Lower lobe of right lung (tissue), 2 donors: Measurements from ENCODE around the gene TEPSIN. TPM values are rescaled to one million over a fixed set of nuclear protein-coding genes. Genes with fewer than 3 reads are reported as not detected.

Source experiments
- ATAC-seq, 2 donors: fragments of 200-7000 bp; cut with Tn5 transposase; one replicate each; pipeline ENCODE4 v1.9.1; 2020 to 2022; ENCODE audit warnings: mild to moderate bottlenecking in 2 of 2, moderate library complexity in 2 of 2
- DNase-seq: peaks from one replicate; pipeline ENCODE4 v3.0.0-alpha.2; 2020
- H3K27ac ChIP-seq: fragments of 200-600 bp; one replicate; pipeline ENCODE4 v1.8.0; 2022
- H3K27me3 ChIP-seq: fragments of 200-600 bp; one replicate; pipeline ENCODE4 v1.8.0; 2022; ENCODE audit warnings: low read depth
- H3K36me3 ChIP-seq: fragments of 200-600 bp; one replicate; pipeline ENCODE4 v1.8.0; 2022; ENCODE audit warnings: mild to moderate bottlenecking
- H3K4me1 ChIP-seq: fragments of 200-600 bp; one replicate; pipeline ENCODE4 v1.8.0; 2022
- H3K4me3 ChIP-seq: fragments of 200-600 bp; one replicate; pipeline ENCODE4 v1.8.0; 2022; ENCODE audit warnings: mild to moderate bottlenecking
- H3K9me3 ChIP-seq: fragments of 200-600 bp; one replicate; pipeline ENCODE4 v1.8.0; 2022
- CTCF ChIP-seq: fragments of 200-600 bp; IDR thresholded peaks from one replicate; pipeline ENCODE4 v1.8.0; 2022; ENCODE audit warnings: antibody characterized with exemption, mild to moderate bottlenecking
- intact Hi-C: fragments of 100-400 bp; cut with DNase I; formaldehyde crosslinking; loops from one replicate; pipeline ENCODE4 v1.11.0; 2022
- total RNA-seq: library from RNA; stranded (reverse); fragmentation: NEBNext Ultra II Directional; extraction: Animal tissue kit (Norgen Biotek cat#: 25700); gene quantifications from one replicate; pipeline ENCODE4 v1.2.1, GENCODE V29; 2021
- donor health status: DM: no; HTN: yes; CAD: no; lungs with severe emphysema.

TEPSIN gene
- total RNA-seq, 1 donor from 2014 or later, result 43.2 TPM

DNA sequence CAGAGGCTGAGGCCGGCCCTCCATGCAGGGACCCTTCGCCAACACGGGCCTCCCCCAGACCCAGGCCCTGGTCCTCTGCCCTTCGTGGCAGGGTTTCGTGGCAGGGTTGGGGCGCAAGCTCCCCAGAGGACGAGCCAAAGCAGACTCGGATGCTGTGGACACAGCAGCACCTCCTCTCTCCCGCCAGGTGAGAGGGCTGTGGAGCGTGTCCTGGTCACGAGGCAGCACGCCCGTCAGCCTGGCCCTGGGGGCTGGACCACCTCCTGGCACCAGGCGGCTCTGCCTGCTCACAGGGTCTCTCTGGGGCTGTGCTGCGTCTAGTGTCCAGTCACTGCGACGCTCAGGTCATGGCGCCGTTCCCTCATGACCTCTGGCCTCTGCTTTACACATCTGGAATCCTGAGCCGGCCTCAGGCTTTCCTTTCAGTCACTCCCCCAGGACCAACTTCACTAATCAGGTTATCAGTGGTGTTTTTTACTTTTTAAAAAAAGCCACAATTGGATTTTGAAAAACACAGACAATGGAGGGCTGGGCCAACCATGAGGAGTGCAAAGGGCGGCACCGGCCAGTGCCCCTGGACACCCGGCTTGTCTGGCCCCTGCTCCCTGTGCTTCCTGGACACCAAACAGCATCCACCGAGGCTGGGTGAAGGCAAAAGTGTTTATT, 5.6 kb upstream of the TEPSIN start:
- H3K27me3 ChIP-seq, result no peaks in the 10 kb centered on the region
- intact Hi-C loops, result no loop called here
- H3K27ac ChIP-seq, result no peak overlapping the region
- peaks cover 22% of the 10 kb centered on the region for H3K36me3 ChIP-seq
- H3K4me3 ChIP-seq, result no peak overlapping the region
- DNase-seq (peak; percentile 44), ATAC-seq (no peak)
- H3K4me1 ChIP-seq, result peaks cover 12% of the 10 kb centered on the region
- no peak for TF ChIP-seq CTCF
- H3K9me3 ChIP-seq, result no peaks in the 10 kb centered on the region

DNA sequence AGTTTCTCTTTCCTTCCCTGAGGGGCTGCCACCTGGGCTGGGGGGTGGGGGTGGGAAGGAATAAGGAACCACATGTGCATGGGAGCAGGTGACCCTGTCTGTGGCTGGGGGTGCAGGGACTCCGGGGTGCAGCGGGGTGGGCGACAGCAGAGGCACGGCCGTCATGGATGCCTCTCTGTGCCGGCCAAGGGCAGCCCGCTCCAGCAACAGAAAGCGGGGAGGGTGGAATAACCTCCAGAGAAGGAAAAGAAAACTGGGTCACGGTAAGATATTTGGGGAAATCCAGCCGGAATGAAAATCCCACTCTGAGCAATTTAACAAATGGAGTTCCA, 4.4 kb upstream of the TEPSIN start:
- intact Hi-C loops, result no loop called here
- Histone ChIP-seq H3K9me3 (no peaks in the 10 kb centered on the region), H3K4me1 (peaks cover 14% of the 10 kb centered on the region), H3K27ac (no peak overlapping the region), H3K4me3 (no peak overlapping the region), H3K27me3 (no peaks in the 10 kb centered on the region), H3K36me3 (peaks cover 21% of the 10 kb centered on the region)
- ATAC-seq (no peak), DNase-seq (no peak)
- no peak for TF ChIP-seq CTCF

GRCh38 chr17:81242421-81243332, 3.8 kb upstream of the TEPSIN start:
- Histone ChIP-seq H3K9me3 (no peaks in the 10 kb centered on the region), H3K4me3 (no peak overlapping the region), H3K36me3 (peaks cover 21% of the 10 kb centered on the region), H3K27ac (no peak overlapping the region), H3K27me3 (no peaks in the 10 kb centered on the region), H3K4me1 (peaks cover 20% of the 10 kb centered on the region)
- ATAC-seq (no peak), DNase-seq (no peak)
- intact Hi-C loops, result no loop called here
- no peak for TF ChIP-seq CTCF

DNA sequence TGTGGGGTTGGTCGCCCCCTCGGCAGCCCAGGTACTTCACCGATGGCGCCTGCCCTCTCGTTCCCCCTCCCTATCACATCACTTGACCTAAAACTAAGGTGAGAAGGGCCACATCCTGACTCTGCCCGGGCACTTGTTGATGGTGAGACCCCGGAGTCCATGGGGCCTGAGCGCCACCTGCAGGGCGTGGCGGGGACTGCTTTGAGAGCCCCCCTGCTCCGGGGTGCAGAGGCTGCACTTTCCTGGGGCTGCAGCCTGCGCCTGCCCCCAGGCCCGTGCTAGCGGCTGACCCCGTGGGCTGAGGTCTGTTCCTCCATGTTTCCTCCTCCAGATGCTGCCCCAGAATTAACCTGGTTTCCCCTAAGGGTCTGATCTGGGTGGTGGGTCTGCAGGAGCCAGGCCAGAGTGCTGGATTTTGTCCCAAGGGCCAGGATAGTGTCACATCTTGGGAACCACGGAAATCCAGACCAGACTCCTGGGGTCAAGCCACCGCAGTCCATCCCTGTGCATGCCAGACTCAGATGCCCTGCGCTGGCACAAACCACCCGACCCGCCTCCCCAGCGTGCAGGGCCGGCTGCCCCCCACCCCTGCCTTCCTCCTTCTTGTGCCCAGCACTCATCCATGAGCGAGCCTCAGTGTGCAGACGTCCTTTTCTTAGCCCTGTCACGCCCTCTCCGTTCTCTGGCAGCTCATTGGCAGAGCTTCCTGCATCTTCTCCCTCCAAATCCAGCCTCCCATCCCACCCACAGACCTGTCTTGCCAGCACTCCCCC, 3.0 kb upstream of the TEPSIN start:
- no peaks in the 10 kb centered on the region for H3K27me3 ChIP-seq
- peaks cover 21% of the 10 kb centered on the region for H3K36me3 ChIP-seq
- TF ChIP-seq CTCF, result peak; percentile 78
- peaks cover 28% of the 10 kb centered on the region for H3K4me1 ChIP-seq
- H3K4me3 ChIP-seq, result no peak overlapping the region
- intact Hi-C loops, result no loop called here
- H3K27ac ChIP-seq, result no peak overlapping the region
- DNase-seq (peak; percentile 73), ATAC-seq (no peak)
- H3K9me3 ChIP-seq, result no peaks in the 10 kb centered on the region

GRCh38 chr17:81241203-81241602, 2.3 kb upstream of the TEPSIN start:
- intact Hi-C loops, result no loop called here
- Histone ChIP-seq H3K27me3 (no peaks in the 10 kb centered on the region), H3K27ac (no peak overlapping the region), H3K4me3 (no peak overlapping the region), H3K36me3 (peaks cover 19% of the 10 kb centered on the region), H3K9me3 (no peaks in the 10 kb centered on the region), H3K4me1 (peaks cover 33% of the 10 kb centered on the region)
- TF ChIP-seq CTCF, result no peak
- no peak for ATAC-seq
- no peak for DNase-seq
